ENCODE measurements around the gene SETDB1.

DNA sequence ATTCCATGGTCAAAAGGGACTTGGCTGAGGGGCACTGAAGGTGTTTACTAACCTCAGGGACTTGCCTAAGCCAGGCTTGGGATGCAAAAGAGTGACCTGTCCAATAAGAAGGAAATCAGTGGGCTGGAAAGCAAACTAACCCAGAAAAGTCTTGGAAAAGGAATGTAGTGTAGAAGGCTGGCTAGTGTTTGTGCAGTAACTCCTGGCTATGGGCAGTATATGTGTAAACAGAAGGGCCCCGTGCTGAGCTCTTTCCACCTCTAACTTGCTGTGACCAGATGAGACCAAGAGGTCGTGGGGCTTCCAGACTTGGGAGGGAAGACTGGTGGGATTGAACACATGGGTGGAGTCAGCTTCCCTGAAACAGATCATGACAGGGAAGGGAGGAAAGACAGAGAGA, 76.4 kb downstream of the SETDB1 start:
- TF ChIP-seq, protein P1, sequence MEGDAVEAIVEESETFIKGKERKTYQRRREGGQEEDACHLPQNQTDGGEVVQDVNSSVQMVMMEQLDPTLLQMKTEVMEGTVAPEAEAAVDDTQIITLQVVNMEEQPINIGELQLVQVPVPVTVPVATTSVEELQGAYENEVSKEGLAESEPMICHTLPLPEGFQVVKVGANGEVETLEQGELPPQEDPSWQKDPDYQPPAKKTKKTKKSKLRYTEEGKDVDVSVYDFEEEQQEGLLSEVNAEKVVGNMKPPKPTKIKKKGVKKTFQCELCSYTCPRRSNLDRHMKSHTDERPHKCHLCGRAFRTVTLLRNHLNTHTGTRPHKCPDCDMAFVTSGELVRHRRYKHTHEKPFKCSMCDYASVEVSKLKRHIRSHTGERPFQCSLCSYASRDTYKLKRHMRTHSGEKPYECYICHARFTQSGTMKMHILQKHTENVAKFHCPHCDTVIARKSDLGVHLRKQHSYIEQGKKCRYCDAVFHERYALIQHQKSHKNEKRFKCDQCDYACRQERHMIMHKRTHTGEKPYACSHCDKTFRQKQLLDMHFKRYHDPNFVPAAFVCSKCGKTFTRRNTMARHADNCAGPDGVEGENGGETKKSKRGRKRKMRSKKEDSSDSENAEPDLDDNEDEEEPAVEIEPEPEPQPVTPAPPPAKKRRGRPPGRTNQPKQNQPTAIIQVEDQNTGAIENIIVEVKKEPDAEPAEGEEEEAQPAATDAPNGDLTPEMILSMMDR (IDR thresholded peaks at IDR 0.05) = no peak
- TF ChIP-seq POLR2A (IDR thresholded peaks at IDR 0.05) (no peak), POLR2AphosphoS5 (IDR thresholded peaks at IDR 0.05) (no peak)

Measured in transverse colon (tissue), 4 donors.